ENCODE results near the gene PELI2.

DNA sequence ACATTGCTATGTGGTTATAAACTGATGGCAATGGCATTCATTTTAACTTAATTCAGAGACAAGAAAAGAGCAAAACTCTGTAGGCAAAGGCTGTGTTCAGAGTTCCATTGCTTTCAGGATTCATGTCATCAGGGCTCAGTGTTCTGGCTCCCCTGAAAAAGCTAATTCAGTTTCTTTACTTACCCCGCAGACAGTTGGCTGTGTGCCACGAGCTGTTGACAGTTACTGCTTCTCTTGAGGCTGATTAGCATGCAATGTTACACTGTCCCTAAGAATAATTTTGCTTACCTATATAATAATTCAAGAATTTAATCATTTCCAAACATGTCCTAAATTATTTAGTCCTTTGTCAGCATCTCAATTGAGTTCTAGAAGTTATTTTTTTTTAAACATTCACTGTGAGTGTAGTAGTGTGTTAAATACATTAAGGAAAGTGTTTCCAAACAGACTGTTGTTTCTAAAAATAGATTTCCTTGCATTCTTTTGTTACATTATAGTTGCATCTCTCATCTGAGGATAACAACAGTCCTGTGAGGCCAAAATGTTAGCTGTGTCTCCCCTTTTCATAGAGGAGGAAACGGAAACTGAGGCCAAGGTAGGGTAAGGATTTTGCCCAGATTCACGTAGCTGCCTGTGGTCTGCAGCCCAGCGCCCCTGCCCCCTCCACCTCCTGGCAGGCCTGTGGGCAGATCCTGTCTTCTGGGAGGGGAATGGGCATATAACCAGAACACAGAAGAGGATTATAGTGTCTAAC lies 98.6 kb downstream of the PELI2 start:
- TF ChIP-seq, protein P1, sequence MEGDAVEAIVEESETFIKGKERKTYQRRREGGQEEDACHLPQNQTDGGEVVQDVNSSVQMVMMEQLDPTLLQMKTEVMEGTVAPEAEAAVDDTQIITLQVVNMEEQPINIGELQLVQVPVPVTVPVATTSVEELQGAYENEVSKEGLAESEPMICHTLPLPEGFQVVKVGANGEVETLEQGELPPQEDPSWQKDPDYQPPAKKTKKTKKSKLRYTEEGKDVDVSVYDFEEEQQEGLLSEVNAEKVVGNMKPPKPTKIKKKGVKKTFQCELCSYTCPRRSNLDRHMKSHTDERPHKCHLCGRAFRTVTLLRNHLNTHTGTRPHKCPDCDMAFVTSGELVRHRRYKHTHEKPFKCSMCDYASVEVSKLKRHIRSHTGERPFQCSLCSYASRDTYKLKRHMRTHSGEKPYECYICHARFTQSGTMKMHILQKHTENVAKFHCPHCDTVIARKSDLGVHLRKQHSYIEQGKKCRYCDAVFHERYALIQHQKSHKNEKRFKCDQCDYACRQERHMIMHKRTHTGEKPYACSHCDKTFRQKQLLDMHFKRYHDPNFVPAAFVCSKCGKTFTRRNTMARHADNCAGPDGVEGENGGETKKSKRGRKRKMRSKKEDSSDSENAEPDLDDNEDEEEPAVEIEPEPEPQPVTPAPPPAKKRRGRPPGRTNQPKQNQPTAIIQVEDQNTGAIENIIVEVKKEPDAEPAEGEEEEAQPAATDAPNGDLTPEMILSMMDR (IDR thresholded peaks at IDR 0.05) = no peak
- TF ChIP-seq POLR2A (IDR thresholded peaks at IDR 0.05) = no peak
